ENCODE results near the gene SYNCRIP.
"Not testable (repeated sequence)": the region's sequence is repeated elsewhere in the genome, so short reads cannot be mapped to it uniquely, and the experiment has no call there.

The SYNCRIP gene

DNA sequence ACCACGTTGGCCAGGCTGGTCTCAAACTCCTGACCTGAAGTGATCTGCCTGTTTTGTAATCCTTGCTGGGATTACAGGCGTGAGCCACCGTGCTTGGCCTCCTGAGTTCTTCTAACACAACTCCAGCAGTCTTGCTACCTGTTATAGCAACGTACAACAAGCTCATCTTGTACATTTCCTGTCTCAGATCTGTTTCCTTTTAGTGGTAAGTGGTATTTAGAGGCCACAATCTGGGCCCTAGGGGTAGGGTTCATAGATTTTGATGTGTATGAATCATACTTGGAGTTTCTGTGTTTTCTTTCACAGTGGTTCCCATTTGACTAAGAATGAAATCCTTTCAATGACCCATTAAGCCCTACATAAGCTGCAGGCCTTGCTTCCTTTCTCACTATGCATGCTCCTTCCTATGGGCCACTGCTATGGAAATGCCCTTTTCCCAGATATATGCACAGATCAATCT lies 27.1 kb upstream of the SYNCRIP start:
- DNase-seq, result no peak

GRCh38 chr6:85662251-85662650 lies 19.6 kb upstream of the SYNCRIP start:
- no peak for DNase-seq

GRCh38 chr6:85660181-85660611 lies 17.5 kb upstream of the SYNCRIP start:
- DNase-seq, result no peak

DNA sequence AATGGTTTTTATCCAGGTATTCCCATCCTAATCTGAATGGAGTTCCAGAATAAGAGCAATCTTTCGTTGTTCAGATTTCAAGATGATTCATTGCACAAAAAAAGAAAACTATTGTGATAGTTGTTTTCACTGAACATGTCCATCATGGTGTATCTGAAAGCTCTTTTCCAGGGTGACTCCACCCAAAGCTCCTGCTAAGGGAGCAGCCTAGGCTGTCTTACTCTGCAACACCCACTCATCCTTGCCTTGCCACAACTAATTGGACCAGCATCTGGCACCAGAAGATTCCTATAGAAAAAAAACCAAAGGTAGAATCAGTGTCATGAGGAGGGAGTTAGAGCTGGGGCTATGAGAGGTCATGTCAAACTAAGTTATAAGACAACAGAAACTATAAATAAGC lies 7.9 kb upstream of the SYNCRIP start:
- DNase-seq, result no peak

DNA sequence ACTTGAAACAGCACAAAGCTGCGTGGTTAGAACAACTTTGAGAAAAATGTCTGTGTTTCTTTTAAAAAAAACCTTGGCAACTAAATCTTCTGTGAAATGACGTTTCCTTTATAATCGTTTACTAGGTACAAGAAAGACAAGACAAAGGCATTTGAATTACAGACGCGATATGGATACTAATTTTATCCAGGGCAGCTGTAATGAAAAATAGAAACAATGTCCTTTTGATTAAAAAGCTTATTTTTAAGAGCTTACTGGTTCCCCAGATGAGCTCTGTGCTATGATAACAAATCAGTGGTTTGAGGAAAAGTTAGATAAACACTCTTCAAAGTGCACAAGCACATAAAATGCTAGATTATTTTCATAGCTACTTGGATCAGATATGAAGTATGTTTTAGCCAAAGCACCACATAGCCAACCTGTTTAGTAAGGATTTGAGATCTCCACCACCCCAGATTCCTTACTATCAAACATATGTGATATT lies 1.6 kb upstream of the SYNCRIP start:
- no peak for DNase-seq

- DNase-seq, result peak; percentile 27
Observed at GRCh38 chr6:85643537-85644278, 1.0 kb upstream of the SYNCRIP start.

DNA sequence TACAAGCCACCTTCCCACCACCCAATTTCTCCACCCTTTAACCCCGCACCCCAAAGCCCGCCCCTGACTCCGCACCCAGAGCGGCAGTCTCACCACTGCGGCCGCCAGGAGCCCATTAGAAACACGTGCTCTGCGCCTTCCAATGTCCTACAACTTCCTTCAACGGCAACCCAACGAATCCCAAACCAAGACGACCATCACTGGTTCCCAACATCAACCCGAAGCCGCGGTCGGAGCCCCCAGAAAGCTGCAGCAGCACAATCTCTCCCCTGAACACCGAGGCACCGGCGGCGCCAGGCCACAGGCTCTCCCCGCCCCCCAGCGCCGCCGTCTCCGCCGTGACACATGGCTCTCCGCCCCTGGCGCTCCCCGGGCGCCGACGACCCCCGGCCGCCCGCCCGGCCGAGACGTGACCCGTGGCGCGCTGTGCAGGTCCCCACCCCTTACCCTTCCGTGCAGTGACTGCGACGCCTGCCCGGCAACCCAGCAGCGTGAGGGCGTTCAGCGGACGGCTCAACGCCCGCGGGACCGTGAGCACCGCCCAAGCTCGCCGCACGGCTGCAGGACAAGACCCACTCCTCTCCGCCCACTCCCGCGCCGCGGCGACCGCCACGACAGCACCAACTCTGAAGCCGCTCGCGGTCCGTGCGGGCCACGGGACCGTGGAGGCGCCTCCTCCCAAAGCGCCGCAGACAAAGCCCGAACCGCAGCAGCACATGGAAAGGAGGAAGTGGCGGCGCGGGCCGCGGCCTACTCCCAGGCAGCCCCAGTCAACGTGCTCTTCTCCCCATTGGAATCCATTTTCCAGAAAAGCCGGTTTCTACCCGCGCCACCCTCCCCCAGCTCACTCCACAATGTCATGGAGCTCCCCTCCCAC lies 551 bp downstream of the SYNCRIP start:
- DNase-seq, result no peak

DNA sequence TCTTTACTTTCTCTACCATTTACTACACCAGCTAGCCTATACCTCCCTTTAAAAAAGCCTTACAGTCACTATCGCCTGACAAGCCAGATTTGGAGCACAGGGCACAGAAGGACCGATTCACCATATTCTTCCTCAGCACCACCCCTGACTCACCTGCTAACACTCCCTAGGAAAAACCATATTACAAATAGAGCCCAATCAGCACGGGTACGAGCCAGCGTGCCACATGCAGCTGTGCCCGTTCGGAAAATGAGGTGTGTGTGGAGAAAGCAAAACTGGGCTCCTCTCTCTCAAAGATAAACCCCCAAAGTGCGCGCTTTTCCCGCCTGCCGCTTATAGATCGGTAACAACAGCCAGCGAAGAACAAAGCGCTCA lies 1.2 kb downstream of the SYNCRIP start:
- DNase-seq, result no peak

DNA sequence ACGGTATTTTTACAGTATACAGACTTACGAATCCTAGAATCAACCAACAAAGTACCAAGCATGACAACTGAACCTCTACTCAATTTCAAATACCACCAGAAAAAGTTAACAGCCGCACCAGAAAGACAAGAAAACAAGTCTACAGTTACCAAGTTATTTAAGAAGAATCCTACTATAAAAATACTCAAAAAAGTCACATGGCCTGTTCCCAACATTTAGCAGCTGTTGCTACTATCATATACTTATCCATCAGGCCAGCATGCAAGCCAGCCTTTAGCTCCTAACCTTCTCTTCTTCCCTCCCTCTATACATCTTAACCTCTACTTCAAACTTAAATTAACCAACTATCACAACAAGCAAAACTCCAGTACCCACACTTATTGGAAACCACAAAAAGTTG lies 1.9 kb downstream of the SYNCRIP start:
- no peak for DNase-seq

- no peak for DNase-seq
Observed at GRCh38 chr6:85637579-85637978, 5.1 kb downstream of the SYNCRIP start.

GRCh38 chr6:85632164-85632942 lies 10.3 kb downstream of the SYNCRIP start:
- no peak for DNase-seq

DNA sequence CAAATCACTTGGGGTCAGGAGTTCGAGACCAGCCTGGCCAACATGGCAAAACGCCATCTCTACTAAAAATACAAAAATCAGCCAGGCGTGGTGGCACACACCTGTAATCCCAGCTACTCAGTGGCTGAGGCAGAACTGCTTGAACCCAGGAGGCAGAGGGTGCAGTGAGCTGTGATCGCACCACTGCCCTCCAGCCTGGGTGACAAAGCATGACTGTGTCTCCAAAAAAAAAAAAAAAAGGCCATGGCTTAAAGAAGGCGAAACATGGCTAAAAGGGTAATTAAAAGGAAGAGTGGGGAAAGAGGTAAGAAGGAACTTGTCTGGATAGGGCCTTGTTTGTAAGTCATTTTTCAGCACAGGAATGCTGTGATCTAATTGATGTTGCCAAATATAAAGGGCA lies 11.6 kb downstream of the SYNCRIP start:
- not testable (repeated sequence) for DNase-seq

DNA sequence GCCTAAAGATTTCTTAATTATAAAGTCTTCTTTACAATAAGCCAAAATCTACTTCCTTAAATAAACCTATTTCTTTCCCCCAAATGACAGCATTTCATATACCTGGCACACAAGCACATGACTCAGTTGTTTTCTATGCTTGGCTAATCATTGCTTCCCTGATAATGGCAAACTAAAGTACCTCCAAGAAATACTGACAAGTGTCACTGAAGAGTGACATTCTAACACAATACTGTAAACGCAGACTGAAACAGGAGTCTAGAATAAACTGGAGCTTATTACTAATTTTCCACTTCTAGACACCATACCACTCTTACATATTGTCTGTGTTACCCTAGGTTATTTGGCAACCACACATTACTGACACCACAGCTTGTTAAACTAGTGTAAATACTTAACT lies 14.3 kb downstream of the SYNCRIP start:
- DNase-seq, result no peak

GRCh38 chr6:85620308-85620707 lies 22.4 kb downstream of the SYNCRIP start:
- no peak for DNase-seq

DNA sequence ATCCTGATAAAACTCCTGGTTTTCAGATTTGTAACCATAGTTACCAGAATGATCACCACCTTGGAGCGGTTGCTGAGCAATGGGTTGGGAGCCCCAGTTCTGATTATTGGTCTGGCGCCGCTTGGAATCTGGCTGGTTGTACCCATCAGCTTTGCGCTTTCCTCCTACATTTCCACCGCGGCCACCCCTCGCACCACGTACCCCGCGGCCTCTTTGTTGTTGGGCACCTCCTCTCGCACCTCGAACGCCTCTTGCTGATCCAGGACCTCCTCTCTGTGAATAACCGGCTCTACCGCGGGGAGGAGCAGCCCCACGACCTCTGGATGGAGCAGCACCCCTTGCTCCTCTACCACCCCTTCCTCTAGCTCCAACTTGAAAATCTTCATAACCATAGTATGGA lies 27.9 kb downstream of the SYNCRIP start:
- no peak for DNase-seq

DNA sequence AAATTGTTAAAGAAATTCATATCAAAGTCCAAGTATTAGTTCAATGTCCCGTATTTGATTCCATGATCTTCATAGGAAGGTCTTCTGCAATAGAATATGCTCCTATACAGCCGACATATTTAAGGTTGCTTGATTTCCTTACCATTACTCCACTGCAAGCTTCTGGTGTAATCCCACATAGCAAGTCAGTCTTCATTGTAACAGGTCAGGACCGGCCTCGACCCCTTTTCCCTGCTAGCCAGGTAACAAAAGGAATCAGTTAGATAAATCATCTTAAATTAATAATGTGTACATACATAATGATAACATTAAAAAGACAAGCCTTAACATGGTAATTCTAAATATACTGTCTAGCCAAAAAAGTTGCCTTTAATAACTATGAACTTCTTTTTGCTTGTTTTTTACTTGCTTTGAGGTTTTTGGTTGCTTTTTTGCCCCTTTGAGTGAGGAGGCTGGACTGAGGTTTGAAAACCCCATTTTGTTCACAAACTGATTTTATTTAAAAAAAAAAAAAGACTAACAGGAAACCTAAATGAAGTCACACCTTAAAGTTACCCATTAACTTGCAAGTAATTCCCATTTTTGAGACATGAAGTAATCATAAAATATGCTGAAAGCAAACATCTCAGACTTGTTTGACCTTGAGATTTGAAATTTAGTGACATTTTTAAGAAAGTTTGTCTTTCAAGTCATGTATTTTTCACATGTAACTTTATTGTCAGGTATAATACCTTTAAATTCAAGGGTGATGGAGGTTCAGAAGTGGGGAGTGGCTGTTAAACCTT lies 29.8 kb downstream of the SYNCRIP start:
- no peak for DNase-seq

GRCh38 chr6:85610182-85610895 lies 32.3 kb downstream of the SYNCRIP start:
- DNase-seq, result no peak

- no peak for DNase-seq
Observed at GRCh38 chr6:85602100-85602499, 40.6 kb downstream of the SYNCRIP start.

DNA sequence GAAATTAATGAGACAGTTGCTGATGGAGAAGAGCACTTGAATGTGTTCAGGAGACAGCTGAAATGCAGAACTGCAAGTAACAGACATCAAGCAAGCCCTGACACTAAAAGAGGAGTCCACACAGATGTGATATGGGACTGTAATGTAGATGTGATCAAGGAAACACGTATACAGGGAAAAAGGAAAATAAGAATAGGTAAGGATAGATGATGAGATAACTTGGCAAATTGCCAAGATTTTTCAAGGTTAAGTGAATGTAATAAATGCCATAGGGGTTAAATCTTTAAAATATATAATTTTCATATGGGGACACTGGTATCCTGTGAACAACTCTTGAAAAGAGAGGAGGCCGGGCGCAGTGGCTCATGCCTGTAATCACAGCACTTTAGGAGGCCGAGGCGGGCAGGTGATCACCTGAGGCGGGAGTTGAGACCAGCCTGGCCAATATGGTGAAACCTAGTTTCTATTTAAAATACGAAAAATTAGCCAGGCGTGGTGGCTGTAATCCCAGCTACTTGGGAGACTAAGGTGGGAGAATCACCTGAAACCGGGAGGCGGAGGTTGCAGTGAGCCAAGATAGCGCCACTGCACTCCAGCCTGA lies 41.9 kb downstream of the SYNCRIP start:
- no peak for DNase-seq

GRCh38 chr6:85594197-85594930 lies 48.3 kb downstream of the SYNCRIP start:
- no peak for DNase-seq

Data from NCI-H1436 treated with DMSO at 0.1 percent for 48 hours (cell line).